Measurements from ENCODE around the gene CRK. TPM values are rescaled to one million over a fixed set of nuclear protein-coding genes. Genes with fewer than 3 reads are reported as not detected.
"Not testable (repeated sequence)": the region's sequence is repeated elsewhere in the genome, so short reads cannot be mapped to it uniquely, and the experiment has no call there.

The CRK gene
- polyA plus RNA-seq, 1 donor = 40.4 TPM

GRCh38 chr17:1387490-1388227 is 68.4 kb downstream of the CRK start:
- not testable (repeated sequence) for DNase-seq (ENCODE audit: low read depth)

- DNase-seq (ENCODE audit: low read depth) = not testable (repeated sequence)
Measured at GRCh38 chr17:1386675-1387190, 69.3 kb downstream of the CRK start.

GRCh38 chr17:1386265-1386664 is 69.8 kb downstream of the CRK start:
- DNase-seq (ENCODE audit: low read depth) = no peak

GRCh38 chr17:1385861-1386260 is 70.2 kb downstream of the CRK start:
- no peak for DNase-seq (ENCODE audit: low read depth)

GRCh38 chr17:1384905-1385435 is 71.1 kb downstream of the CRK start:
- no peak for DNase-seq (ENCODE audit: low read depth)

- DNase-seq (ENCODE audit: low read depth) = no peak
Measured at GRCh38 chr17:1379930-1380313, 76.1 kb downstream of the CRK start.

- no peak for DNase-seq (ENCODE audit: low read depth)
Measured at GRCh38 chr17:1379208-1379929, 76.7 kb downstream of the CRK start.

GRCh38 chr17:1378476-1378860 is 77.6 kb downstream of the CRK start:
- not testable (repeated sequence) for DNase-seq (ENCODE audit: low read depth)

GRCh38 chr17:1377334-1377733 is 78.7 kb downstream of the CRK start:
- DNase-seq (ENCODE audit: low read depth) = no peak

GRCh38 chr17:1376061-1376460 is 80.0 kb downstream of the CRK start:
- DNase-seq (ENCODE audit: low read depth) = no peak

- no peak for DNase-seq (ENCODE audit: low read depth)
Measured at GRCh38 chr17:1375615-1376014, 80.4 kb downstream of the CRK start.

- DNase-seq (ENCODE audit: low read depth) = no peak
Measured at GRCh38 chr17:1374431-1375177, 81.4 kb downstream of the CRK start.

GRCh38 chr17:1373707-1374237 is 82.3 kb downstream of the CRK start:
- DNase-seq (ENCODE audit: low read depth) = no peak

- no peak for DNase-seq (ENCODE audit: low read depth)
Measured at GRCh38 chr17:1372618-1373017, 83.4 kb downstream of the CRK start.

GRCh38 chr17:1371893-1372590 is 84.0 kb downstream of the CRK start:
- DNase-seq (ENCODE audit: low read depth) = no peak

Other genes with a start within 250 kb of the CRK start
- gene BHLHA9, start 185.8 kb downstream of the CRK start, polyA plus RNA-seq (ENCODE audit: insufficient read length) = not detected
- not detected for gene TRARG1, start 176.6 kb downstream of the CRK start, polyA plus RNA-seq (ENCODE audit: insufficient read length)
- gene YWHAE, start 56.0 kb downstream of the CRK start, polyA plus RNA-seq (ENCODE audit: insufficient read length) = 713 TPM
- gene MYO1C, start 36.5 kb upstream of the CRK start, polyA plus RNA-seq (ENCODE audit: insufficient read length) = 81.1 TPM
- gene INPP5K, start 60.4 kb upstream of the CRK start, polyA plus RNA-seq (ENCODE audit: insufficient read length) = 27.5 TPM
- 25.3 TPM for gene PITPNA, start 106.6 kb upstream of the CRK start, polyA plus RNA-seq (ENCODE audit: insufficient read length)
- 3.9 TPM for gene SLC43A2, start 172.6 kb upstream of the CRK start, polyA plus RNA-seq (ENCODE audit: insufficient read length)
- 7.1 TPM for gene SCARF1, start 189.5 kb upstream of the CRK start, polyA plus RNA-seq (ENCODE audit: insufficient read length)
- 2.7 TPM for gene RILP, start 193.6 kb upstream of the CRK start, polyA plus RNA-seq (ENCODE audit: insufficient read length)
- 161 TPM for gene PRPF8, start 228.6 kb upstream of the CRK start, polyA plus RNA-seq (ENCODE audit: insufficient read length)

Measured in forelimb muscle (tissue), 1 donor.